Measurements from ENCODE around the gene OVCA2.

OVCA2 gene

DNA sequence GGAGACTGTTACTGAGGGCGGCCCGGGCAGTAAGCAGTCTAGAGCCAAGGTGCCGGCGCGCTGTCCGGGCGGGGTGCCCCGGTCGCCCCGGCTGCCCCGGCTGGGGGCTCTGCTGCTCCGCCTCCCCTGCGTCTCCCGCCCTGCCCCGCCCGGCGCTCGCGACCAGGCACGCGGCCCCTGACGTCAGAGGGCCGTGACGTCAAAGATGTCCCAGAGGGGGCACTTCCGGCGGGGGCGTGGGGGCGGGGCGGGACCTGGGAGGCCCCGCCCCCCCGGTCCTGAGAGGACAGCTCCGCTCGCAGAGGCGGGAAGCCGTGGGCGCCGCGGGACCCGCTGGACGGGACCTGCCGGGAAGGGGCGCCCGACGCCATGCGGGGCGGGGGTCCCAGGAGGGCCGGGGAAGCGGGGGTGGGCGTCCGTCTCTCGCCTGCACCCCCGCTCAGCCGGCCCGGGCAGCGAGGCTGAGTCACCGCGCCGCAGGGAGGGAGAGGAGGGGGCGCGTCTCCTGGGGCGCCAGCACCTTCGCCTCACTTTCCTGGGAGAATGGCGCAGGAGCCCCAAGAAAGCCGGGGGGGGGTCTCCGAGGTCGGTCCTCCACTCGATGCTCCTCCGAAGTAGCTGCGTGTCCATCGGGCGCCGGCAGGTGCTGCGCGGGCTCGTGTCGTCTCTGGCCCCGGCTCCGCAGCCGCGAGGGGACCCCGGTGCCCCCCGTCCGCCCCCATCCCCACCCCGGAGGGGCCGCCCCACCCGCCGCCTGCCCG lies 8.7 kb downstream of the OVCA2 start:
- Histone ChIP-seq H3K27me3 (ENCODE audit: insufficient read depth, low read length) (no peaks in the 10 kb centered on the region), H3K4me2 (ENCODE audit: low read length) (peak overlapping the region; percentile 58), H2AFZ (ENCODE audit: low read length) (no peak overlapping the region), H3F3A (ENCODE audit: insufficient read depth, low read length) (no peaks in the 10 kb centered on the region), H3K27ac (ENCODE audit: low read depth, low read length, poor library complexity, severe bottlenecking) (no peak overlapping the region), H3K9me2 (ENCODE audit: low read depth, low read length) (no peaks in the 10 kb centered on the region), H3K4me1 (ENCODE audit: insufficient read depth, low read length, severe bottlenecking) (peaks cover 39% of the 10 kb centered on the region), H3K79me2 (ENCODE audit: insufficient read depth, low read length) (no peaks in the 10 kb centered on the region), H3K4me3 (ENCODE audit: low read depth, low read length, poor library complexity, severe bottlenecking) (peak overlapping the region; percentile 59), H4K20me1 (ENCODE audit: insufficient read depth, low read length) (no peaks in the 10 kb centered on the region), H3K9ac (ENCODE audit: low read length) (no peak overlapping the region), H3K9me3 (ENCODE audit: low read length) (no peaks in the 10 kb centered on the region), H3K36me3 (ENCODE audit: insufficient read depth, low read length) (no peaks in the 10 kb centered on the region)
- TF ChIP-seq CTCF (IDR thresholded peaks at IDR 0.05; ENCODE audit: low read length) (no peak), EZH2 (IDR thresholded peaks at IDR 0.05; ENCODE audit: borderline replicate concordance, low read length) (no peak)

DNA sequence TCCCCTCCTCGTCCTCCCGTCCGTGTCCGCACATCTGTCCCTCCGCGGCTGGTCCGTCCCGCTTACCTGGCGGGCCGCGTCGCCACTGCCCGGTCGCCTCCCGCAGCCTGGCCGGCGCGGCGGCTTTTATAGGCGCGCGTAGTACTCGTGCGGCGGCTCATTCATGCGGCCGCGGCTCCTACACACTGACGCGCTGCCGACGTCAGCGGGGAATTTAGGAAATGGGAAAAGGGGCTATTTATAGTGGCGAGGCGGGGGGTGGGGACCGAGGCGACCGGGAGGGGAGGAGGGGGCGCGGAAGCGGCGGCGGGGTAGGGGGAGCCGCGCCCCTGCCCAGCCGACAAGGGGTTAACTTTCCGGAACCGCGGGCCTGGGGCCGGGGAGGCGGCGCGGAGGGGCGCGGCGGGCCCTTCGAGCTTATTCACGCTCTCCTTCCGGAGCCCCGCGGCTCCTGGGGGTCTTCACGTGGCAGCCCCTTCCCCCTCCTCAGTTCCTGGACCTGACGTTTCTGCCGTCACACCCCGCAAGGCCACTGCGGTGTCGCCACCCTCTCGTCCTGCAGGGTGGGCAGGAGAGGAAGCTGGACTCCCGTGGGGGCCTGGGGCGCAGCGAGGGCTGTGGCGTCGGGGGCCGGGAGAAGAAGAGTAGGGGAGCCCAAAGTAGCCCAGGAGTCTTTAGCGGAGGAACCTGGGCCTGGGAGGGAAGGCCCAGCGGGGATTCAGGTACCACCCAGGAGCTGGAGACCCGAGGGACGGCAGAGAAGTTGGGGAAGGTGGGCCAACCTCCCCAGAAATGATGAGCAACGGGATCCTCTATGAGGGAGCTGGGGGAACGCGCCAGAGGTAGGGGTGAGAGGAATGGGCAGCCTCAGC lies 9.5 kb downstream of the OVCA2 start:
- Histone ChIP-seq H3K27me3 (ENCODE audit: insufficient read depth, low read length) (no peaks in the 10 kb centered on the region), H3K79me2 (ENCODE audit: insufficient read depth, low read length) (no peaks in the 10 kb centered on the region), H3K27ac (ENCODE audit: low read depth, low read length, poor library complexity, severe bottlenecking) (no peak overlapping the region), H3K9me2 (ENCODE audit: low read depth, low read length) (no peaks in the 10 kb centered on the region), H3K4me1 (ENCODE audit: insufficient read depth, low read length, severe bottlenecking) (peaks cover 45% of the 10 kb centered on the region), H3K9me3 (ENCODE audit: low read length) (no peaks in the 10 kb centered on the region), H4K20me1 (ENCODE audit: insufficient read depth, low read length) (no peaks in the 10 kb centered on the region), H3K36me3 (ENCODE audit: insufficient read depth, low read length) (no peaks in the 10 kb centered on the region), H3K4me2 (ENCODE audit: low read length) (peak overlapping the region; percentile 58), H3K9ac (ENCODE audit: low read length) (no peak overlapping the region), H3K4me3 (ENCODE audit: low read depth, low read length, poor library complexity, severe bottlenecking) (peak overlapping the region; percentile 59), H2AFZ (ENCODE audit: low read length) (no peak overlapping the region), H3F3A (ENCODE audit: insufficient read depth, low read length) (no peaks in the 10 kb centered on the region)
- TF ChIP-seq EZH2 (IDR thresholded peaks at IDR 0.05; ENCODE audit: borderline replicate concordance, low read length), result no peak
- TF ChIP-seq CTCF (IDR thresholded peaks at IDR 0.05; ENCODE audit: low read length), result no peak

- Histone ChIP-seq H3K4me1 (ENCODE audit: insufficient read depth, low read length, severe bottlenecking) (peaks cover 50% of the 10 kb centered on the region), H3K4me3 (ENCODE audit: low read depth, low read length, poor library complexity, severe bottlenecking) (no peak overlapping the region), H3F3A (ENCODE audit: insufficient read depth, low read length) (no peaks in the 10 kb centered on the region), H3K36me3 (ENCODE audit: insufficient read depth, low read length) (no peaks in the 10 kb centered on the region), H2AFZ (ENCODE audit: low read length) (no peak overlapping the region), H3K27me3 (ENCODE audit: insufficient read depth, low read length) (no peaks in the 10 kb centered on the region), H4K20me1 (ENCODE audit: insufficient read depth, low read length) (no peaks in the 10 kb centered on the region), H3K9ac (ENCODE audit: low read length) (no peak overlapping the region), H3K4me2 (ENCODE audit: low read length) (no peak overlapping the region), H3K27ac (ENCODE audit: low read depth, low read length, poor library complexity, severe bottlenecking) (no peak overlapping the region), H3K79me2 (ENCODE audit: insufficient read depth, low read length) (no peaks in the 10 kb centered on the region), H3K9me2 (ENCODE audit: low read depth, low read length) (no peaks in the 10 kb centered on the region), H3K9me3 (ENCODE audit: low read length) (no peaks in the 10 kb centered on the region)
- TF ChIP-seq CTCF (IDR thresholded peaks at IDR 0.05; ENCODE audit: low read length) (no peak), EZH2 (IDR thresholded peaks at IDR 0.05; ENCODE audit: borderline replicate concordance, low read length) (no peak)
Measured at GRCh38 chr17:2051933-2052559, 10.2 kb downstream of the OVCA2 start.

Data from OCI-LY1 (cell line).